ENCODE measurements around the gene ZNF230.
A peak's percentile ranks its signal among the peaks of the same experiment; 100 is the strongest.

GRCh38 chr19:44005973-44006372 is 3.2 kb downstream of the ZNF230 start:
- TF ChIP-seq CTCF (conservative IDR thresholded peaks at IDR 0.05; ENCODE audit: low read depth, low read length) = no peak
- TF ChIP-seq BHLHE40 (IDR thresholded peaks at IDR 0.05; ENCODE audit: low read depth, low read length) = no peak
- TF ChIP-seq CHD1 (IDR thresholded peaks at IDR 0.05; ENCODE audit: low read depth, low read length) = no peak
- no peak for TF ChIP-seq ELK1 (IDR thresholded peaks at IDR 0.05; ENCODE audit: borderline replicate concordance, low read depth, low read length)
- TF ChIP-seq POLR2A (IDR thresholded peaks at IDR 0.05; ENCODE audit: low read depth, low read length) = no peak
- peak; percentile 78 for TF ChIP-seq CEBPB (IDR thresholded peaks at IDR 0.05; ENCODE audit: low read depth, low read length)
- TF ChIP-seq USF2 (IDR thresholded peaks at IDR 0.05; ENCODE audit: low read depth, low read length) = no peak

All from IMR-90 (cell line).